HepG2 (cell line): Measurements from ENCODE around the gene TROAP. TPM values are rescaled to one million over a fixed set of nuclear protein-coding genes. Genes with fewer than 3 reads are reported as not detected.

Experiments used
- ADNP ChIP-seq: sonication (generic); formaldehyde crosslinking; IDR thresholded peaks from 2 replicates; pipeline ENCODE4 v1.4.0; 2020; ENCODE audit warnings: missing genetic modification reagents
- ASH2L ChIP-seq: fragments of 300-600, 200-600 bp; sonication (generic); IDR thresholded peaks from 2 replicates; pipeline ENCODE4 v1.7.0; 2017; ENCODE audit warnings: low read depth, mild to moderate bottlenecking, moderate library complexity, mixed read lengths, low read length; ENCODE audit not compliant: insufficient read length
- EEA1 ChIP-seq: sonication (generic); formaldehyde crosslinking; IDR thresholded peaks from 2 replicates; pipeline ENCODE4 v1.5.1; 2020; ENCODE audit warnings: mild to moderate bottlenecking, missing genetic modification reagents, borderline replicate concordance
- ELF3 ChIP-seq: IDR thresholded peaks from 2 replicates; pipeline ENCODE4 v1.6.1; 2016; ENCODE audit warnings: missing genetic modification reagents, missing compliant biosample characterization
- EP300 ChIP-seq, 3 experiments: sonication (generic) in 1 of 3; formaldehyde crosslinking in 1 of 3; IDR thresholded peaks; 2 replicates each; pipeline versions ENCODE4 v1.5.1 to v1.6.1; 2011 to 2020; ENCODE audit warnings: low read depth in 2 of 3, low read length in 2 of 3, borderline replicate concordance in 1 of 3, improper control_type of control experiment in 1 of 3, mild to moderate bottlenecking in 1 of 3, missing genetic modification reagents in 1 of 3, moderate library complexity in 1 of 3
- MAZ ChIP-seq, 2 experiments: sonication (generic) in 1 of 2; formaldehyde crosslinking in 1 of 2; IDR thresholded peaks; 2 replicates each; pipeline versions ENCODE4 v1.5.0 to v1.6.1; 2012 to 2020; ENCODE audit warnings: low read depth in 2 of 2, mild to moderate bottlenecking in 2 of 2, borderline replicate concordance in 1 of 2, improper control_type of control experiment in 1 of 2, low read length in 1 of 2, missing genetic modification reagents in 1 of 2, moderate library complexity in 1 of 2
- POGZ ChIP-seq: sonication (generic); formaldehyde crosslinking; IDR thresholded peaks from 2 replicates; pipeline ENCODE4 v1.4.0; 2020; ENCODE audit warnings: mild to moderate bottlenecking, missing genetic modification reagents
- PRMT3 ChIP-seq: sonication (generic); formaldehyde crosslinking; IDR thresholded peaks from 2 replicates; pipeline ENCODE4 v1.8.1; 2022; ENCODE audit warnings: low read depth, mild to moderate bottlenecking, moderate library complexity, missing genetic modification reagents, borderline replicate concordance
- REXO4 ChIP-seq: sonication (generic); formaldehyde crosslinking; IDR thresholded peaks from 2 replicates; pipeline ENCODE4 v1.8.0; 2022; ENCODE audit warnings: missing genetic modification reagents, mild to moderate bottlenecking, borderline replicate concordance
- RFX3 ChIP-seq: IDR thresholded peaks from 2 replicates; pipeline ENCODE4 v1.6.1; 2016; ENCODE audit warnings: missing biosample characterization, missing genetic modification reagents
- SIN3A ChIP-seq: IDR thresholded peaks from 2 replicates; pipeline ENCODE4 v1.6.1; 2011; ENCODE audit warnings: low read depth, mild to moderate bottlenecking, control low read depth, low read length, borderline replicate concordance
- SMYD3 ChIP-seq: sonication (generic); formaldehyde crosslinking; IDR thresholded peaks from 2 replicates; pipeline ENCODE4 v1.8.1; 2023; ENCODE audit warnings: mild to moderate bottlenecking, missing genetic modification reagents
- SRY ChIP-seq: sonication (generic); formaldehyde crosslinking; IDR thresholded peaks from 2 replicates; pipeline ENCODE4 v1.8.0; 2022; ENCODE audit warnings: mild to moderate bottlenecking, missing genetic modification reagents
- ZKSCAN1 ChIP-seq: fragments of 150-350 bp; IDR thresholded peaks from 2 replicates; pipeline ENCODE4 v1.6.1; 2014; ENCODE audit warnings: low read length
- ZNF124 ChIP-seq: sonication (generic); formaldehyde crosslinking; IDR thresholded peaks from 2 replicates; pipeline ENCODE4 v1.4.0; 2020; ENCODE audit warnings: missing genetic modification reagents
- ZNF354B ChIP-seq: sonication (generic); formaldehyde crosslinking; IDR thresholded peaks from 2 replicates; pipeline ENCODE4 v1.8.0; 2022; ENCODE audit warnings: mild to moderate bottlenecking, missing genetic modification reagents
- polyA plus RNA-seq, 8 experiments: library from polyadenylated mRNA; depleted of rRNA in 3 of 8; stranded (reverse) in 7 of 8; unstranded in 1 of 8; fragments of >200 nt; fragmentation: Illumina TruSeq in 4 of 8; extraction: Trizol in 4 of 8; gene quantifications; 2 replicates each; pipeline versions ENCODE4 v1.2.1 to v1.2.3, GENCODE V29; 2011 to 2016; ENCODE audit warnings: low read depth in 4 of 8, missing spikeins in 1 of 8, mixed read lengths in 1 of 8; ENCODE audit not compliant: insufficient read depth in 1 of 8
- total RNA-seq, 5 experiments: library from RNA; depleted of rRNA; stranded (reverse); fragments of >200 nt; fragmentation: Illumina TruSeq; extraction: Trizol; gene quantifications; 2 replicates each; pipeline ENCODE4 v1.2.3, GENCODE V29; 2016; ENCODE audit warnings: low read depth in 1 of 5
- TF ChIP-seq, protein P1 (sequence below): sonication (generic); formaldehyde crosslinking; IDR thresholded peaks from 2 replicates; pipeline ENCODE4 v1.5.0; 2020; ENCODE audit warnings: mild to moderate bottlenecking, missing genetic modification reagents, moderate library complexity
- TF ChIP-seq, protein P2 (sequence below): sonication (generic); formaldehyde crosslinking; conservative IDR thresholded peaks from 2 replicates; pipeline ENCODE4 v1.4.0; 2020; ENCODE audit warnings: missing genetic modification reagents
- TF ChIP-seq, protein P3 (sequence below): sonication (generic); formaldehyde crosslinking; IDR thresholded peaks from 2 replicates; pipeline ENCODE4 v1.5.0; 2020; ENCODE audit warnings: missing genetic modification reagents

Gene TROAP
- total and polyA plus RNA-seq, 2 of the 13 experiments (the other 11 are each of a cell fraction or from before 2014, with no cell fraction given), result 22.5 to 30.9 TPM

DNA sequence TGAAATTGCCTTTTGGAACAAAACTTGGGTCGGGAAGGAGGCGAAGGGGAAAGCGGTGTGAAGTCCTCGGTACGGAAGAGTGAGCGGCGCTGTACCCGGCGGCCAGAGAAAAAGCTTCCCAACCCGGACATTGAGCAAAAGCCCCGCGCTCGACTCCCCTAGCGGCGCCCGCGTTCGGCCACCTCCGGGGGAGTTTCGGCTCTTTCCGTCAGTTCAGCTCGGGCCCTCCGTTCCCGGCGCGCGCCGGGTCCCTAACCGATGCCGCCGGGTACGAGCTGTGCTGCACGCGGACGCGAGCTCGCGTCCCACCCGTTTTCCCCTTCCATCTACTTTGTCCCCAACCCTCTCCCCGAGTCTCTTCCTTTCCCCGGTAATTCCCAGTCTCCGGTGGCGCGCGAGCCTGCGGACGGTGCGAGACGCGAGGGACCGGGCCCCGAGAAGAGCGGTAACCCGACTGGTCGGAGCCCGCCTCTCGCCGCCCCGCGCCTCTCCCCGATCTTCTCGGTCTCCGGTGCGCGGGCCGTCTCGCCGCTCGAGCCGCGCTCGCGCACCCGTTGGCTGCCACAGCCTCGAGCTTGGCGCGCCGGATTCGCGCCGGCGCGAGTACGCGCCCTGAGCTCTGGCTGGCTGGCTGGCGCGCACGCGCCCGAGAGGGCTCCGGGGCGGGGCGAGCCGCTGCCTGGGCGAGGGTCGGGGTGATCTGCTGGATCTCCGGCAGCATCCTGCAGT is 43.8 kb downstream of the TROAP start (continued):
- no peak for TF ChIP-seq EP300 (IDR thresholded peaks at IDR 0.05; ENCODE audit: low read depth in 2 of 2, low read length in 2 of 2)
- no peak for TF ChIP-seq EP300 (CRISPR knock-in tag; IDR thresholded peaks at IDR 0.05; ENCODE audit: borderline replicate concordance)
- TF ChIP-seq, protein P1, sequence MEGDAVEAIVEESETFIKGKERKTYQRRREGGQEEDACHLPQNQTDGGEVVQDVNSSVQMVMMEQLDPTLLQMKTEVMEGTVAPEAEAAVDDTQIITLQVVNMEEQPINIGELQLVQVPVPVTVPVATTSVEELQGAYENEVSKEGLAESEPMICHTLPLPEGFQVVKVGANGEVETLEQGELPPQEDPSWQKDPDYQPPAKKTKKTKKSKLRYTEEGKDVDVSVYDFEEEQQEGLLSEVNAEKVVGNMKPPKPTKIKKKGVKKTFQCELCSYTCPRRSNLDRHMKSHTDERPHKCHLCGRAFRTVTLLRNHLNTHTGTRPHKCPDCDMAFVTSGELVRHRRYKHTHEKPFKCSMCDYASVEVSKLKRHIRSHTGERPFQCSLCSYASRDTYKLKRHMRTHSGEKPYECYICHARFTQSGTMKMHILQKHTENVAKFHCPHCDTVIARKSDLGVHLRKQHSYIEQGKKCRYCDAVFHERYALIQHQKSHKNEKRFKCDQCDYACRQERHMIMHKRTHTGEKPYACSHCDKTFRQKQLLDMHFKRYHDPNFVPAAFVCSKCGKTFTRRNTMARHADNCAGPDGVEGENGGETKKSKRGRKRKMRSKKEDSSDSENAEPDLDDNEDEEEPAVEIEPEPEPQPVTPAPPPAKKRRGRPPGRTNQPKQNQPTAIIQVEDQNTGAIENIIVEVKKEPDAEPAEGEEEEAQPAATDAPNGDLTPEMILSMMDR (CRISPR knock-in tag), result no peak
- TF ChIP-seq, protein P2, sequence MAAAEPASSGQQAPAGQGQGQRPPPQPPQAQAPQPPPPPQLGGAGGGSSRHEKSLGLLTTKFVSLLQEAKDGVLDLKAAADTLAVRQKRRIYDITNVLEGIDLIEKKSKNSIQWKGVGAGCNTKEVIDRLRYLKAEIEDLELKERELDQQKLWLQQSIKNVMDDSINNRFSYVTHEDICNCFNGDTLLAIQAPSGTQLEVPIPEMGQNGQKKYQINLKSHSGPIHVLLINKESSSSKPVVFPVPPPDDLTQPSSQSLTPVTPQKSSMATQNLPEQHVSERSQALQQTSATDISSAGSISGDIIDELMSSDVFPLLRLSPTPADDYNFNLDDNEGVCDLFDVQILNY, result peak; percentile 49
- no peak for TF ChIP-seq SMYD3 (CRISPR knock-in tag)
- no peak for TF ChIP-seq REXO4 (CRISPR knock-in tag)
- TF ChIP-seq EEA1, result peak; percentile 73; the same call in 1 of the 2 replicates
- TF ChIP-seq ASH2L, result peak; percentile 90
- TF ChIP-seq ADNP (CRISPR knock-in tag), result no peak
- TF ChIP-seq, protein P3, sequence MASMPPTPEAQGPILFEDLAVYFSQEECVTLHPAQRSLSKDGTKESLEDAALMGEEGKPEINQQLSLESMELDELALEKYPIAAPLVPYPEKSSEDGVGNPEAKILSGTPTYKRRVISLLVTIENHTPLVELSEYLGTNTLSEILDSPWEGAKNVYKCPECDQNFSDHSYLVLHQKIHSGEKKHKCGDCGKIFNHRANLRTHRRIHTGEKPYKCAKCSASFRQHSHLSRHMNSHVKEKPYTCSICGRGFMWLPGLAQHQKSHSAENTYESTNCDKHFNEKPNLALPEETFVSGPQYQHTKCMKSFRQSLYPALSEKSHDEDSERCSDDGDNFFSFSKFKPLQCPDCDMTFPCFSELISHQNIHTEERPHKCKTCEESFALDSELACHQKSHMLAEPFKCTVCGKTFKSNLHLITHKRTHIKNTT (CRISPR knock-in tag), result no peak
- 0 out of 2 replicates have a peak, but pooled peaks have one; percentile 40 for TF ChIP-seq PRMT3 (CRISPR knock-in tag)
- TF ChIP-seq ZKSCAN1, result no peak
- TF ChIP-seq SRY (CRISPR knock-in tag), result 0 out of 2 replicates have a peak, but pooled peaks have one; percentile 51
- TF ChIP-seq MAZ (IDR thresholded peaks at IDR 0.05; ENCODE audit: borderline replicate concordance, low read depth, low read length), result peak; percentile 50; the same call in 1 of the 2 replicates
- peak; percentile 81; the same call in 1 of the 2 replicates for TF ChIP-seq MAZ (CRISPR knock-in tag; IDR thresholded peaks at IDR 0.05; ENCODE audit: low read depth)
- TF ChIP-seq ZNF124 (CRISPR knock-in tag), result no peak; the same call in 1 of the 2 replicates
- TF ChIP-seq SIN3A, result peak; percentile 73; the same call in 1 of the 2 replicates
- no peak for TF ChIP-seq ELF3 (CRISPR knock-in tag)
- 0 out of 2 replicates have a peak, but pooled peaks have one; percentile 29 for TF ChIP-seq ZNF354B (CRISPR knock-in tag)
- TF ChIP-seq POGZ (CRISPR knock-in tag), result peak; percentile 32; the same call in 1 of the 2 replicates
- no peak for TF ChIP-seq RFX3
